Cardiac septum (tissue), 1 donor: ENCODE data around the gene SPATA9. TPM values are rescaled to one million over a fixed set of nuclear protein-coding genes. Genes with fewer than 3 reads are reported as not detected.
"Not testable (repeated sequence)": the region's sequence is repeated elsewhere in the genome, so short reads cannot be mapped to it uniquely, and the experiment has no call there.

Source experiments
- DNase-seq: peaks from one replicate; pipeline ENCODE4 v3.0.0-alpha.2; 2020; ENCODE audit warnings: low spot score
- intact Hi-C: fragments of 100-400 bp; cut with DNase I; formaldehyde crosslinking; loops from one replicate; pipeline ENCODE4 v1.14.0; 2022
- total RNA-seq: library from RNA; stranded (reverse); fragmentation: NEBNext Ultra II Directional; extraction: Animal tissue kit (Norgen Biotek cat#: 25700); gene quantifications from one replicate; pipeline ENCODE4 v1.2.1, GENCODE V29; 2021
- donor health status: DM: no; HTN: no; CAD: no.

Gene SPATA9
- total RNA-seq, 1 donor from 2014 or later, result not detected

DNA sequence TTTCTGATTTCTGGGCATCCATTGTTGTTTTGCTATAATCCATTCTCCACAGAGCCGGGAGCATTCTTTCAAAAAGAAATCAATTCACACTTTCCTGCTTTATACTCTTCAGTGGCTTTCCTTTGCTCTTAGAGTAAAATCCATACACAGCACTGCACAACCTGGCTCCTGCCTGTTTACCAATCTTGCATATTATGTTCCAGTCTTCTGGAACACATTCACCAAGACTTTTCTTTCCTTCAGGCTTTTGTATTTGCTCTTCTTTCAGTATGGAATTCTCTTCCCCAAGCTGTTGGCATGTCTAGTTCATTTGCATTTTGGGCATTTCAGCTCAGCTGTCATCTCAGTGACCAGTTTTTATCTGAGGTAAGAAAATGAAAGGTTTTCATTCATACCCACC is 29.9 kb downstream of the SPATA9 start:
- no peak for DNase-seq
- intact Hi-C loops, result no loop called here

DNA sequence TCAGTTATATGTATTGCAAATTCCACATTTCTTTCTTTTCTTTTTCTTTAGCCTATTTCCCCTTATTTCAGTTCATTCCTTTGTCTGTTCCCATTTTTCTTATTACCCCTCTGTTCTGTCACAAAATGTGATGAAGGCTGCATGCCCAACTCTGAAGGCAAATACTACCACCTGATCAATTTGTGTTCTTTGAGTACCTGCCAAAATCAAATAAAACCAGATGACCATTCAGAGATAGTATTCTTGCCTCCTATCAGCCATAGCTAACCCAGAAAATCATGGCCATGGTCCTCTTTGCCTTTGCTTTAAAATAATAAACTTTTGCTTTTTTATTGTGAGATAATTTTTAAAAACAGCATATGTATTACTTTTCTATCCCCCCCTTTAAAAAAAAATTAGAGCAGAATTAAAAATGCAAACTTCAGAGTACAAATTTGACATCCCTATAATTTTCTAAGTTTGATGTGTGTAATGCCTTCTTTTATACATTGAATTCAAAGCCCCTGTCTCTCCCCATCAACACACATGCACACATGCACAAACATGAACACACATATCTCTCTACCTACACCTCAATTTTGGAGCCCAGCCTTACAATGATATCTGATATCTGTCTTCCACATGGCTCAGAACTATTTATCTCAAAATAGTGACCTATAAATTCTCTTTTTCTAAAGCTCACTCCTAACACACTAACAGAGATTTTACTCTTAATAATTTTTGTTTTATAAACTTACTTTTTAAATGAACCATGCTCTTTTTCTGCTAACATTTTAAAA is 32.8 kb downstream of the SPATA9 start:
- no peak for DNase-seq
- intact Hi-C loops, result loop anchor here (5.0 to 10.0 kb wide), 5 partner anchors 82 to 955 kb away; partner anchors contain the start of genes ARSK, RHOBTB3 and SKIC3

- intact Hi-C loops, result loop anchor here (5.0 to 10.0 kb wide), 5 partner anchors 83 to 956 kb away; partner anchors contain the start of genes ARSK, RHOBTB3 and SKIC3
- no peak for DNase-seq
These were observed 33.5 kb downstream of the SPATA9 start for GRCh38 chr5:95649274-95649673.

- intact Hi-C loops, result loop anchor here (5.0 to 10.0 kb wide), 5 partner anchors 84 to 957 kb away; partner anchors contain the start of genes ARSK, RHOBTB3 and SKIC3
- DNase-seq, result no peak
These were observed 34.6 kb downstream of the SPATA9 start for GRCh38 chr5:95647886-95648860.

- DNase-seq, result peak; percentile 98
- intact Hi-C loops, result loop anchor here (5.0 to 10.0 kb wide), 5 partner anchors 86 to 958 kb away; partner anchors contain the start of genes ARSK, RHOBTB3 and SKIC3
These were observed 36.0 kb downstream of the SPATA9 start, which contains the start of gene RFESD for GRCh38 chr5:95646569-95647431. RFESD (plus strand) TSS chr5:95646777; CDS start chr5:95652272, 5,495 bp downstream.

GRCh38 chr5:95646226-95646568 is 36.6 kb downstream of the SPATA9 start:
- intact Hi-C loops, result loop anchor here (5.0 to 10.0 kb wide), 5 partner anchors 86 to 959 kb away; partner anchors contain the start of genes ARSK, RHOBTB3 and SKIC3
- DNase-seq, result not testable (repeated sequence)

DNA sequence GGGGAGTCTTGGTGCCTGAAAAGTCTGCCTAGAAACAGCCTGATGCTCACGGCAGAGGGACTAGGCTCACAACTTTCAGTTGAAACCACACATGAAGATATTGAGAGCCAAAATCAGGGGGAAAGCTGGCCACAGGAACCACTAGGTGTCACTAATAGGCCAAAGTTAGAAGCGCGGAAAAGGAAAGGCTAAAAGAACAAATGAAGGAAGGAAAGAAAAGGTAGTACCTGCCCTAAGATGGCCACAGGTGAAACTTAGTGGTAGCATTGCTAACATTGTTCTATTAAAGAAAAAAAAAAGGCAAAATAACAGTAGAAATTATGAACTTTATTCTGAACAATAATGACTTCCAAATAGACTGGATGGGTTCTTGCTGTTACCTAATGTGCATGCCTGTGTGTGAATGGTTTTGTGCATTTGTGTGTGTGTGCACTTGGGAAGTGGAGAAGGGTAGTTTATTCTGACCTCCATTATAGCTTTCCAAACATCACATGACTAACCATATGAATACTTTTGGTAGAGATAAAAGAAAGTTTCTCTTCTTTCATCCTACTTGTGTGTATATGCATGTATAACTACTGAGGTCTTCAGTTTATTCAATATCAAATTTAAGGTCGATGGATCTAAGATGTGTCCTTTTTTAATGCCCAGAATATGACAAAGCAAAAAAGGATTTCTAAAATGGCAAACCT is 38.3 kb downstream of the SPATA9 start:
- intact Hi-C loops, result loop anchor here (2.0 to 10.0 kb wide), 6 partner anchors 88 to 960 kb away; partner anchors contain the start of genes ARSK, RHOBTB3 and SKIC3
- DNase-seq, result no peak

DNA sequence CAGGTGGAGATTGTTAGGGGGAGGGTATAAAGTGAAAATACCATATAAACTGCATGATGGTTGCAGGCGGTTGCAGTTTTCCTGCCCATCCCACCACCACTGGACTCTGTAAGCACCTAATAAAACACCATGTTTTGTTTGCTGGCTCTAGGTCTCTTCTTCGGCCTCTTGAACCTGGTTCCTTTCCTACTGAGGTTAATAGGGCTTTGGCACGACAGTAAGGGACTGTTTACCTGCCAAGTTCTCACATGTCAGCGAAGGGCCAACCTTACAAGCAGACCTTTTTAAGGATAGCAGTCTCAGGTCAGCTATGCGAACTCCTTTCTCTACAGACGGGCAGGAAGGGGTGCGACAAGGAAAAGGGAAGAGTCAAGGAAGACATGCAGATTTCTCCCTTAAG is 39.6 kb downstream of the SPATA9 start:
- intact Hi-C loops, result loop anchor here (10.0 kb wide), 3 partner anchors 88 to 962 kb away; partner anchors contain the start of genes ARSK and SKIC3
- no peak for DNase-seq

- DNase-seq, result no peak
- intact Hi-C loops, result loop anchor here (10.0 kb wide), 3 partner anchors 87 to 963 kb away; partner anchors contain the start of genes ARSK and SKIC3
These were observed 41.0 kb downstream of the SPATA9 start for GRCh38 chr5:95641741-95642220.

DNA sequence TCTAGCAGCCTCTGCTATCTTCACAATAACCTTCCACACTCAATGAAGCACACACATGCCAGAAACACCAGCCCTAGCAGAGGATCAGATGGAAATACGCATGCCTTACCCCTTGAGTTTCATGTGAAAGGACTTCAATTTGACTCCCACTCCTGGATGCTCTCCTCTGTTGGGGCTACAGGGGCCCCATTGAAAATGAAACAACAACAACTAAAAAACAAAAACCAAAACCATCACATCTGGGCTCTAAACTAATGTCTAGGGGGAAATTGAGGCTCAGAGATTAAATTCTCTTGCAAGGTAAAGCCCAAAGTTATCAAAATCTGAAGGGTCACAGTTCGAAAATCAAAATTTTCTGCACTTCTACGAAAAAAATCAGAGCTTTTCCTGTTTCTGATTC is 44.2 kb downstream of the SPATA9 start:
- intact Hi-C loops, result no loop called here
- DNase-seq, result no peak

- intact Hi-C loops, result no loop called here
- DNase-seq, result no peak
These were observed 48.7 kb downstream of the SPATA9 start for GRCh38 chr5:95634081-95634480.

- intact Hi-C loops, result no loop called here
- no peak for DNase-seq
These were observed 49.1 kb downstream of the SPATA9 start for GRCh38 chr5:95633671-95634070.

DNA sequence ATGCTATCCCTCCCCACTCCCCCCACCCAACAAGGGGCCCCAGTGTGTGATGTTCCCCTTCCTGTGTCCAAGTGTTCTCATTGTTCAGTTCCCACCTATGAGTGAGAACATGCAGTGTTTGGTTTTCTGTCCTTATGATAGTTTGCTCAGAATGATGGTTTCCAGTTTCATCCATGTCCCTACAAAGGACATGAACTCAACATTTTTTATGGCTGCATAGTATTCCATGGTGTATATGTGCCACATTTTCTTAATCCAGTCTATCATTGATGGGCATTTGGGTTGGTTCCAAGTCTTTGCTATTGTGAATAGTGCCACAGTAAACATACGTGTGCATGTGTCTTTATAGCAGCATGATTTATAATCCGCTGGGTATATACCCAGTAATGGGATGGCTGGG is 49.8 kb downstream of the SPATA9 start:
- DNase-seq, intact Hi-C loops: not testable (repeated sequence)

DNA sequence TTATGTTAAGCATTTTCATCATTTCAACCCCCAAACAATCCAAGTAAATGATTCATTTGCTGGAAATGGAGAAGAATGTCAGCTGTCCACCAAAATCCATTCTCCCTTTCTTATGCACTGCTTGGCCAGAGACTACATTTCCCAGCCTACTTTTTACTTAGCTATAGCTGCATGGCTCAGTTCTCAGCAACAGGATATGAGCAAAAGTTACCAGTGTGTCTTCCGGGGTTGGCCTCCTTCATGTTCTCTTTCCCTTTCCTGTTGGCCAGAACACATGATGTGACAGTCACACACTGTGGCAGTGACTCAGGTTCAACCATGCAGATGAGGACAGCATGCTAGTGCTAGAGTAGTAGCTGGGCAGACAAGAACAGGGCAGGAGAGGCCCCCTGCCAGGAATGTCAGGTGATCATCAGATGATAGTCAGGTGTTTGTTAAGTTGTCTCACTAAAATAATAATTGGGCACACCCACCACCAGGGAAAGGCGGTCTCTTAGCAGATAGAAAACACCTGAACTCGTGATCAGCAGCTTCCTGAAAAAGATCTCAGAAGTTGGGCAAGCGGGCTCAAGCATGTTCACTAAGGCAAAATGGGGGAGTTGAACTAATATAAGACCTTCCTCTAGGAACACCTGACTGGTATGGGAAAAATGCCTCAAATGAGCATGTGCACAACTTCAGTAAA is 50.7 kb downstream of the SPATA9 start:
- no peak for DNase-seq
- intact Hi-C loops, result no loop called here

GRCh38 chr5:95631255-95631958 is 51.4 kb downstream of the SPATA9 start:
- intact Hi-C loops, result no loop called here
- no peak for DNase-seq

GRCh38 chr5:95630394-95630917 is 52.3 kb downstream of the SPATA9 start:
- no peak for DNase-seq
- intact Hi-C loops, result no loop called here

DNA sequence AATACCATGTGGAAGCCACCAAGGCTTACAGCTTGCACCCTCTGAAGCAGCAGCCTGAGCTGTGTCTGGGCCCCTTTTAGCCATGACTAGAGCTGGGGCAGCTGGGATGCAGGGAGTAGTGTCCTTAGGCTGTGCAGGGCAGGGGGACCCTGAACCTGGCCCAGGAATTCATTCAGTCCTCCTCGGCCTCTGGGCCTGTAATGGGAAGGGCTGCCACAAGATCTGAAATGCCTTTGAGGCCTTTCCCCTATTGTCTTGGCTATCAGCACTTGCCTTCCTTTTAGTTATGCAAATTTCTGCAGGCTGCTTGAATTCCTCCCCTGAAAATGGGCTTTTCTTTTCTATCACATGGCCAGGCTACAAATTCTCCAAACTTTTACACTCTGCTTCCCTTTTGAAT is 53.9 kb downstream of the SPATA9 start:
- intact Hi-C loops, result no loop called here
- DNase-seq, result no peak
